Measurements from ENCODE around the gene EPPIN.

EPPIN gene

GRCh38 chr20:45510242-45510862 lies 36.8 kb downstream of the EPPIN start:
- no peak overlapping the region for H3K4me3 ChIP-seq (replicated peaks; ENCODE audit: low read depth, low read length)
- DNase-seq (ENCODE audit: low read depth) = peak; percentile 25
- no peak for TF ChIP-seq CTCF (IDR thresholded peaks at IDR 0.05; ENCODE audit: low read length, missing control alignments)

- no peak for TF ChIP-seq CTCF (IDR thresholded peaks at IDR 0.05; ENCODE audit: low read length, missing control alignments)
- no peak overlapping the region for H3K4me3 ChIP-seq (replicated peaks; ENCODE audit: low read depth, low read length)
- DNase-seq (ENCODE audit: low read depth) = no peak
Measured at GRCh38 chr20:45509091-45509490, 38.1 kb downstream of the EPPIN start.

- H3K4me3 ChIP-seq (replicated peaks; ENCODE audit: low read depth, low read length) = no peak overlapping the region
- no peak for DNase-seq (ENCODE audit: low read depth)
- no peak for TF ChIP-seq CTCF (IDR thresholded peaks at IDR 0.05; ENCODE audit: low read length, missing control alignments)
Measured at GRCh38 chr20:45508068-45508886, 38.9 kb downstream of the EPPIN start.

GRCh38 chr20:45507011-45507820 lies 40.0 kb downstream of the EPPIN start:
- H3K4me3 ChIP-seq (replicated peaks; ENCODE audit: low read depth, low read length) = no peak overlapping the region
- no peak for TF ChIP-seq CTCF (IDR thresholded peaks at IDR 0.05; ENCODE audit: low read length, missing control alignments)

GRCh38 chr20:45506398-45506797 lies 40.8 kb downstream of the EPPIN start:
- H3K4me3 ChIP-seq (replicated peaks; ENCODE audit: low read depth, low read length) = no peak overlapping the region
- no peak for DNase-seq (ENCODE audit: low read depth)
- TF ChIP-seq CTCF (IDR thresholded peaks at IDR 0.05; ENCODE audit: low read length, missing control alignments) = no peak

More at GRCh38 chr20:45507011-45507820, 40.0 kb downstream of the EPPIN start:
- peak; percentile 1 for DNase-seq (ENCODE audit: low read depth)

- no peak for TF ChIP-seq CTCF (IDR thresholded peaks at IDR 0.05; ENCODE audit: low read length, missing control alignments)
- H3K4me3 ChIP-seq (replicated peaks; ENCODE audit: low read depth, low read length) = no peak overlapping the region
- DNase-seq (ENCODE audit: low read depth) = no peak
Measured at GRCh38 chr20:45503403-45503802, 43.8 kb downstream of the EPPIN start.

Measured in fibroblast of pulmonary artery (primary cell).